Suprapubic skin (tissue), 4 donors: ENCODE results near the gene ZCCHC24. TPM values are rescaled to one million over a fixed set of nuclear protein-coding genes. Genes with fewer than 3 reads are reported as not detected.

Experiments
- DNase-seq, 2 donors: peaks; one replicate each; pipeline ENCODE4 v3.0.0-alpha.2; 2019; ENCODE audit warnings: low spot score in 2 of 2
- H3K27ac ChIP-seq: fragments of 200-600 bp; sonication (generic); one replicate; pipeline ENCODE4 v1.5.1; 2019
- H3K27me3 ChIP-seq: fragments of 200-600 bp; sonication (generic); one replicate; pipeline ENCODE4 v1.5.1; 2019
- H3K36me3 ChIP-seq: fragments of 200-600 bp; sonication (generic); one replicate; pipeline ENCODE4 v1.5.1; 2019
- H3K4me1 ChIP-seq: fragments of 200-600 bp; sonication (generic); one replicate; pipeline ENCODE4 v1.5.1; 2019
- H3K4me3 ChIP-seq: fragments of 200-600 bp; sonication (generic); one replicate; pipeline ENCODE4 v1.5.1; 2019; ENCODE audit warnings: mild to moderate bottlenecking
- H3K9me3 ChIP-seq: fragments of 200-600 bp; sonication (generic); one replicate; pipeline ENCODE4 v1.5.1; 2019
- CTCF ChIP-seq, 2 donors: fragments of 200-600 bp in 1 of 2; fragments of 450-650 bp in 1 of 2; sonication (generic) in 1 of 2; IDR thresholded peaks; one replicate each; pipeline ENCODE4 v1.5.1; 2016 to 2019; ENCODE audit warnings: antibody characterized with exemption in 2 of 2, mild to moderate bottlenecking in 1 of 2, moderate library complexity in 1 of 2
- EP300 ChIP-seq: sonication (generic); formaldehyde crosslinking; IDR thresholded peaks from one replicate; pipeline ENCODE4 v1.6.1; 2017; ENCODE audit warnings: antibody characterized with exemption
- POLR2A ChIP-seq, 2 donors: fragments of 450-650 bp; IDR thresholded peaks; one replicate each; pipeline ENCODE4 v1.6.1; 2017; ENCODE audit warnings: antibody characterized with exemption in 2 of 2, mild to moderate bottlenecking in 2 of 2, moderate library complexity in 2 of 2
- POLR2AphosphoS5 ChIP-seq, 3 donors: sonication (generic); formaldehyde crosslinking; IDR thresholded peaks; one replicate each; pipeline ENCODE4 v1.6.1; 2017; ENCODE audit warnings: antibody characterized with exemption in 3 of 3
- WGBS: methylation state at CpG from one replicate; pipeline ENCODE4 v1.1.5; 2018; 5-methylcytosine and 5-hydroxymethylcytosine counted together
- total RNA-seq, 4 donors: library from RNA; depleted of rRNA; stranded (reverse); fragments of >200 nt; gene quantifications; one replicate each; pipeline ENCODE4 v1.1.0, GENCODE V29; 2016

Gene ZCCHC24
- total RNA-seq, 4 donors from 2014 or later = 8.9 to 17.3 (median 12.8) TPM

DNA sequence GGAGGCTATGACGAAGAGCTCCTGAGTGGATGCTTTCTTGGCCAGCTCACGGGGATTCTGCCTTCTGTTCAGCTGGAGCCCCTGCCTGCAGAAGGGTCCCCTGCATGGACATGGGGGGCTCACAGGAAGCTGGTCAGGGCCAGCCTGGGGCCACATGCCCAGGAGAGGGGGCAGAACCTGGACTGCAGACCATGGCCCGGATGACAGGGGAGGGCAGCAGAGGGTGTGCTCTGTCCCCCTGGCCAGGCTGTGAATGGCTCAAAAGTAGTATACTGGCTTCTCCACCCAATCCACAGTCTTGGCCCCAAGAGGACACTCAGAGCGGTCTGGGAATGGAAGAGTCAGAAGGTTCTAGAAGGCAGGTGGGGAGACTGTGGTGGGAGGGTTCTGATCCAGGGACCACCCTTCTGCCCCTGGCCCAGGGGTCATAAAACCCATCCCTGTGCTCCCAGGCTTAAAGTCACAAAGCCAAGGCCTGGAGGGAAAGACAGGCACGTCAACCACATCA lies 57.9 kb downstream of the ZCCHC24 start:
- peak in 1 of 2 donors; percentile 49 for DNase-seq
- 80% methylated on average over 1 of the region's 5 CpGs for WGBS
- Histone ChIP-seq H3K27me3 (no peaks in the 10 kb centered on the region), H3K27ac (no peak overlapping the region), H3K9me3 (no peaks in the 10 kb centered on the region), H3K36me3 (peaks cover 20% of the 10 kb centered on the region), H3K4me1 (peaks cover 13% of the 10 kb centered on the region), H3K4me3 (no peak overlapping the region)
- TF ChIP-seq POLR2A (IDR thresholded peaks at IDR 0.05) = no peak
- TF ChIP-seq EP300 = no peak
- TF ChIP-seq POLR2AphosphoS5 (IDR thresholded peaks at IDR 0.05) = no peak

GRCh38 chr10:79386637-79387465 lies 58.6 kb downstream of the ZCCHC24 start:
- Histone ChIP-seq H3K4me1 (peaks cover 13% of the 10 kb centered on the region), H3K27me3 (no peaks in the 10 kb centered on the region), H3K27ac (no peak overlapping the region), H3K4me3 (no peak overlapping the region), H3K36me3 (peaks cover 20% of the 10 kb centered on the region), H3K9me3 (no peaks in the 10 kb centered on the region)
- TF ChIP-seq POLR2AphosphoS5 (IDR thresholded peaks at IDR 0.05) (no peak), CTCF (IDR thresholded peaks at IDR 0.05) (no peak), POLR2A (IDR thresholded peaks at IDR 0.05) (no peak), EP300 (no peak)
- peak; percentile 57 to 67 for DNase-seq
- 74% methylated on average over 20 of the region's 24 CpGs for WGBS

DNA sequence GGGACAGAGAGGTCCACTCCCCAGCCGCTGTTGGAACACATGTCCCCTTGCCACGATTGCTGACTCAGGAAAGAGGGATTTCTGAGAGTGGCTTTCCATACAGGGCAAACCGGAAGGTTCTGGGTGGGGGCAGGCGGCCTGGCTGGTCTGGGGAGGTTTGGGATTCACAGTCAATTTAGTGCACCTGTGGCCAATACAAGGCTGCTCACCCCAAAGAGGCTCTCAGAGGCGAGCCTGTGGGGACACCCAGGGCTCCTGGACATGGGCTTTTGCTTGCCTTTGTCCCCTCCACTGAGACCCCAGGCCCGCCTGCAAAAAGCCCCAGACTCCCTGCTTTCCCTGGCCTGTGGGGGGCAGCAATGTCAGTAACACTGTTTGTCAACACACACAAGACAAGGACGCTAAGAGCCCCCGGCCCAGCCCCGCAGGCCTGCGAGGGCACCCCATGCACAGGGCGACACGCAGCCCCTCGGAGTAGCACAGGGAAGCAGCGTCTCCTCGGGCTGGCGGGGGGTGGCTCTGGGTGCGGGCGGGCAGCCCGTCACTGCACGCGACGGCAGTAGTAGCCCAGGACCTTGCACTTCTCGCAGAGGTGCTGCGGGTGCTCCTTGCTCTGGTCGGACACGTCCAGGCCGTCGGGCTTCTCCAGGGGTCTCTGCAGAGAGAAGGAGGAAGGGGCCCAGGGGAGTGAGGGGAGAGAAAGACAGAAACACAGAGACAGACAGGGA lies 59.5 kb downstream of the ZCCHC24 start:
- Histone ChIP-seq H3K36me3 (peaks cover 20% of the 10 kb centered on the region), H3K27ac (no peak overlapping the region), H3K4me1 (peaks cover 18% of the 10 kb centered on the region), H3K27me3 (no peaks in the 10 kb centered on the region), H3K9me3 (no peaks in the 10 kb centered on the region), H3K4me3 (no peak overlapping the region)
- DNase-seq = peak; percentile 58 to 78
- TF ChIP-seq CTCF (IDR thresholded peaks at IDR 0.05) = no peak
- TF ChIP-seq EP300 = no peak
- TF ChIP-seq POLR2A (IDR thresholded peaks at IDR 0.05) = no peak
- no peak for TF ChIP-seq POLR2AphosphoS5 (IDR thresholded peaks at IDR 0.05)
- 87% methylated on average over 26 of the region's 28 CpGs for WGBS

DNA sequence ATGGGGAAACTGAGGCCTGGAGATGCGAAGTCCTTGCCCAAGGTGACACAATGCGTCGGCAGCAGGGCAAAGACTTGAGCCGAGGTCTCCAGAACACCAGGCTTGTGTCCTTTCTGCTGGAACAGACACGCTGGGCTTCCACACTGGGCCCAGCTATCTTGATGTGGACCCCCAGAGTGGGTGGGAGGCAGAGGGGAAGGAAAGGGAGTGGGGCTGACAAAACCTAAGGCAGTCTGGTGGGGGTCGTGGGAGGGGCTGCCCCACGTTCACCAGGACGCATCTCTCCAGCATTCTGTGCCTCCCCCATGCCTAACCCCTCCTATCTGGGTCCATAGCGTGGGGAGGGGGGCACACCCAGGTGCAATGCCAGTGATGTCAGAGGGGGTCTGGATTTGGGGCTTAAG lies 60.0 kb downstream of the ZCCHC24 start:
- Histone ChIP-seq H3K27me3 (no peaks in the 10 kb centered on the region), H3K27ac (no peak overlapping the region), H3K4me3 (no peak overlapping the region), H3K9me3 (no peaks in the 10 kb centered on the region), H3K36me3 (peaks cover 20% of the 10 kb centered on the region), H3K4me1 (peaks cover 24% of the 10 kb centered on the region)
- DNase-seq = peak in 1 of 2 donors; percentile 74
- TF ChIP-seq EP300 (no peak), POLR2A (IDR thresholded peaks at IDR 0.05) (no peak), POLR2AphosphoS5 (IDR thresholded peaks at IDR 0.05) (no peak), CTCF (IDR thresholded peaks at IDR 0.05) (no peak)
- WGBS = 99% methylated on average over 9 of the region's 9 CpGs

GRCh38 chr10:79384773-79385391 lies 60.5 kb downstream of the ZCCHC24 start:
- H3K9me3 ChIP-seq = no peaks in the 10 kb centered on the region
- H3K27ac ChIP-seq = no peak overlapping the region
- H3K4me1 ChIP-seq = peaks cover 29% of the 10 kb centered on the region
- no peak for TF ChIP-seq CTCF (IDR thresholded peaks at IDR 0.05)
- no peak for TF ChIP-seq POLR2A (IDR thresholded peaks at IDR 0.05)
- no peak for TF ChIP-seq POLR2AphosphoS5 (IDR thresholded peaks at IDR 0.05)
- TF ChIP-seq EP300 = no peak
- peak in 1 of 2 donors; percentile 31 for DNase-seq
- H3K27me3 ChIP-seq = no peaks in the 10 kb centered on the region
- peaks cover 18% of the 10 kb centered on the region for H3K36me3 ChIP-seq
- 92% methylated on average over 14 of the region's 14 CpGs for WGBS
- H3K4me3 ChIP-seq = no peak overlapping the region
